Smooth muscle cell (in vitro differentiated cells): ENCODE results near the gene BHLHA15. TPM values are rescaled to one million over a fixed set of nuclear protein-coding genes. Genes with fewer than 3 reads are reported as not detected.
A peak's percentile ranks its signal among the peaks of the same experiment; 100 is the strongest.

Source experiments
- DNase-seq: peaks from one replicate; lab custom pipeline; 2025; ENCODE audit not compliant: unreplicated experiment; lab: John Stamatoyannopoulos, UW
- H2AFZ ChIP-seq: fragments of 200-600 bp; sonication (generic); 2 replicates; pipeline ENCODE4 v1.6.0; 2016; ENCODE audit warnings: antibody characterized with exemption, low read depth, mild to moderate bottlenecking
- H3F3A ChIP-seq: fragments of 200-600 bp; sonication (generic); 2 replicates; pipeline ENCODE4 v1.6.0; 2017; ENCODE audit warnings: antibody characterized with exemption, low read depth
- H3K27ac ChIP-seq: fragments of 200-600 bp; sonication (generic); 2 replicates; pipeline ENCODE4 v1.5.1; 2016; ENCODE audit warnings: low read depth, mild to moderate bottlenecking
- H3K27me3 ChIP-seq: fragments of 200-600 bp; sonication (generic); 2 replicates; pipeline ENCODE4 v1.6.1; 2016; ENCODE audit warnings: low read depth, mild to moderate bottlenecking
- H3K36me3 ChIP-seq: fragments of 200-600 bp; sonication (generic); 2 replicates; pipeline ENCODE4 v1.5.1; 2016; ENCODE audit warnings: low read depth
- H3K4me1 ChIP-seq: fragments of 200-600 bp; sonication (generic); 2 replicates; pipeline ENCODE4 v1.5.1; 2016; ENCODE audit warnings: low read depth
- H3K4me2 ChIP-seq: fragments of 200-600 bp; sonication (generic); 2 replicates; pipeline ENCODE4 v1.6.0; 2016; ENCODE audit warnings: mild to moderate bottlenecking
- H3K4me3 ChIP-seq: fragments of 200-600 bp; sonication (generic); 2 replicates; pipeline ENCODE4 v1.5.1; 2016; ENCODE audit warnings: mild to moderate bottlenecking
- H3K79me2 ChIP-seq: fragments of 200-600 bp; sonication (generic); 2 replicates; pipeline ENCODE4 v1.6.0; 2016; ENCODE audit warnings: low read depth, mild to moderate bottlenecking
- H3K9ac ChIP-seq: fragments of 200-600 bp; sonication (generic); 2 replicates; pipeline ENCODE4 v1.6.0; 2016; ENCODE audit warnings: low read depth
- H3K9me3 ChIP-seq: fragments of 200-600 bp; sonication (generic); replicated peaks from 2 replicates; pipeline ENCODE4 v1.5.1; 2016; ENCODE audit warnings: low read depth
- H4K20me1 ChIP-seq: fragments of 200-600 bp; sonication (generic); 2 replicates; pipeline ENCODE4 v1.6.0; 2016; ENCODE audit warnings: low read depth
- CTCF ChIP-seq: fragments of 200-600 bp; sonication (generic); IDR thresholded peaks from 2 replicates; pipeline ENCODE4 v1.5.1; 2017; ENCODE audit warnings: borderline replicate concordance, mild to moderate bottlenecking, antibody characterized with exemption; ENCODE audit not compliant: insufficient read depth, poor library complexity, severe bottlenecking
- WGBS: methylation state at CpG from one replicate; pipeline ENCODE4 v1.1.7; 2016; ENCODE audit warnings: low lambda C conversion rate; 5-methylcytosine and 5-hydroxymethylcytosine counted together
- polyA plus RNA-seq: library from polyadenylated mRNA; unstranded; fragments of >200 nt; fragmentation: Nextera tagmentation; extraction: Ambion mirVana; gene quantifications from 2 replicates; pipeline ENCODE4 v1.2.1, GENCODE V29; 2016
- total RNA-seq: library from RNA; depleted of rRNA; stranded (reverse); fragments of >200 nt; gene quantifications from 2 replicates; pipeline ENCODE4 v1.2.3, GENCODE V29; 2014

Gene BHLHA15
- total and polyA plus RNA-seq, 2 experiments from 2014 or later = 0.27 to 1.3 TPM

- Histone ChIP-seq H2AFZ (no peak overlapping the region), H3K4me2 (no peak overlapping the region), H3K36me3 (no peaks in the 10 kb centered on the region), H3K27me3 (no peaks in the 10 kb centered on the region), H3K27ac (no peak overlapping the region), H4K20me1 (peaks cover 22% of the 10 kb centered on the region), H3F3A (no peaks in the 10 kb centered on the region), H3K9me3 (no peaks in the 10 kb centered on the region), H3K79me2 (no peaks in the 10 kb centered on the region), H3K4me3 (no peak overlapping the region), H3K4me1 (no peaks in the 10 kb centered on the region), H3K9ac (no peak overlapping the region)
- WGBS = 76% methylated on average over 18 of the region's 18 CpGs
- peak; percentile 46 for TF ChIP-seq CTCF
- no peak for DNase-seq
Observed at GRCh38 chr7:98165827-98166667, 45.2 kb upstream of the BHLHA15 start.

GRCh38 chr7:98166668-98166970 lies 44.6 kb upstream of the BHLHA15 start:
- no peak for DNase-seq
- H4K20me1 ChIP-seq = peaks cover 22% of the 10 kb centered on the region
- TF ChIP-seq CTCF = no peak
- no peak overlapping the region for H3K9ac ChIP-seq
- no peaks in the 10 kb centered on the region for H3K36me3 ChIP-seq
- H3K27ac ChIP-seq = no peak overlapping the region
- no peak overlapping the region for H3K4me3 ChIP-seq
- 74% methylated on average over 2 of the region's 2 CpGs for WGBS
- H3K27me3 ChIP-seq = no peaks in the 10 kb centered on the region
- no peaks in the 10 kb centered on the region for H3K79me2 ChIP-seq
- no peak overlapping the region for H2AFZ ChIP-seq
- H3F3A ChIP-seq = no peaks in the 10 kb centered on the region
- no peak overlapping the region for H3K4me2 ChIP-seq
- no peaks in the 10 kb centered on the region for H3K9me3 ChIP-seq
- no peaks in the 10 kb centered on the region for H3K4me1 ChIP-seq

DNA sequence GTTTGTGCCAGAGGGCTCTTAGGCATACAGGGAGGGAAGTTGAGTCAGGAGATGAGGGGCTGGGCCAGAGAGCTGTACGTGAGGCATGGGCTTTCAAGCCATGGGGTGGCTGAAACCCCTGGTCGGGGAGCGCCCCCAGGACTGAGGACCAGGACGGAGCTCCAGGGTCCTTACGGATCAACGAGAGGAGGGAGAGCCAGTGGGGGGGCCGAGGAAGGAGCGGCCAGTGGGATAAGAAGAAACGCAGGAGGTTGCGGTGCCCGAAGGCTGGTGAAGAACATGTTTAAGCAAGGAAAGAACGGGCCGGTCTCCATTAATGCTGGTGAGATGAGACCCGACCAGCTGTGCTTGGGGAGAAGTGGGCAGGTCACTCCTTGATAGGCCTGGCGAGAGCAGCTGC lies 43.6 kb upstream of the BHLHA15 start:
- no peak for TF ChIP-seq CTCF
- H3K4me1 ChIP-seq = no peaks in the 10 kb centered on the region

More for the DNA sequence above, 43.6 kb upstream of the BHLHA15 start:
- Histone ChIP-seq H3K9me3 (no peaks in the 10 kb centered on the region), H3K4me3 (no peak overlapping the region), H3K9ac (no peak overlapping the region), H3F3A (no peaks in the 10 kb centered on the region), H3K36me3 (no peaks in the 10 kb centered on the region), H3K4me2 (no peak overlapping the region), H3K27ac (no peak overlapping the region), H3K79me2 (no peaks in the 10 kb centered on the region), H3K27me3 (no peaks in the 10 kb centered on the region), H2AFZ (no peak overlapping the region), H4K20me1 (peaks cover 22% of the 10 kb centered on the region)
- 93% methylated on average over 15 of the region's 15 CpGs for WGBS
- no peak for DNase-seq
